GM19328 (cell line): ENCODE results near the gene WWC1.

ENCODE experiments used
- ATAC-seq: cut with Tn5 transposase; IDR thresholded peaks from one replicate; pipeline ENCODE4 v1.9.1; 2021; ENCODE audit warnings: mild to moderate bottlenecking, moderate library complexity; ENCODE audit not compliant: unreplicated experiment

Gene WWC1

GRCh38 chr5:168477060-168477459, 185.6 kb downstream of the WWC1 start:
- ATAC-seq, result no peak

GRCh38 chr5:168479166-168479565, 187.7 kb downstream of the WWC1 start:
- no peak for ATAC-seq

GRCh38 chr5:168480601-168481000, 189.2 kb downstream of the WWC1 start:
- ATAC-seq, result no peak

- peak; percentile 97 for ATAC-seq
Observed at GRCh38 chr5:168481330-168481788, 189.9 kb downstream of the WWC1 start.

GRCh38 chr5:168482361-168482760, 190.9 kb downstream of the WWC1 start:
- no peak for ATAC-seq

GRCh38 chr5:168486136-168486879, 194.9 kb downstream of the WWC1 start, which contains the start of gene RARS1:
Gene RARS1 (plus strand): TSS chr5:168486471. CDS start chr5:168486499, 28 bp downstream.
- ATAC-seq, result peak; percentile 76

- no peak for ATAC-seq
Observed at GRCh38 chr5:168489059-168489458, 197.6 kb downstream of the WWC1 start.

- ATAC-seq, result no peak
Observed at GRCh38 chr5:168494057-168494555, 202.7 kb downstream of the WWC1 start.

- no peak for ATAC-seq
Observed at GRCh38 chr5:168502563-168503237, 211.3 kb downstream of the WWC1 start.

- no peak for ATAC-seq
Observed at GRCh38 chr5:168513861-168514428, 222.5 kb downstream of the WWC1 start.
